Spleen (tissue), 11 donors: ENCODE data around the gene SUSD6. TPM values are rescaled to one million over a fixed set of nuclear protein-coding genes. Genes with fewer than 3 reads are reported as not detected.

Experiments
- DNase-seq: peaks from one replicate; pipeline ENCODE4 v3.0.0-alpha.2; 2020
- H3K27ac ChIP-seq, 8 donors: fragments of 200-600 bp; sonication (generic) in 7 of 8; 1 replicate in 4 of 8; 2 replicates in 4 of 8; pipeline versions ENCODE4 v1.5.0 to v1.8.0; 2016 to 2021; ENCODE audit warnings: inconsistent platforms in 4 of 8, mild to moderate bottlenecking in 4 of 8, moderate library complexity in 1 of 8
- H3K27me3 ChIP-seq, 7 donors: fragments of 200-600 bp; sonication (generic) in 6 of 7; replicated peaks in 1 of 7; 1 replicate in 4 of 7; 2 replicates in 3 of 7; pipeline versions ENCODE4 v1.5.0 to v1.8.0; 2016 to 2021; ENCODE audit warnings: inconsistent platforms in 3 of 7, mild to moderate bottlenecking in 1 of 7
- H3K36me3 ChIP-seq, 6 donors: fragments of 200-600 bp; sonication (generic) in 5 of 6; 1 replicate in 4 of 6; 2 replicates in 2 of 6; pipeline versions ENCODE4 v1.5.0 to v1.8.0; 2016 to 2021; ENCODE audit warnings: inconsistent platforms in 2 of 6
- H3K4me1 ChIP-seq, 6 donors: fragments of 200-600 bp; sonication (generic) in 5 of 6; 1 replicate in 3 of 6; 2 replicates in 3 of 6; pipeline versions ENCODE4 v1.5.0 to v1.8.0; 2016 to 2021; ENCODE audit warnings: inconsistent platforms in 3 of 6
- H3K4me3 ChIP-seq, 8 donors: fragments of 200-600 bp; sonication (generic) in 7 of 8; 1 replicate in 4 of 8; 2 replicates in 4 of 8; pipeline versions ENCODE4 v1.5.0 to v1.8.0; 2016 to 2021; ENCODE audit warnings: inconsistent platforms in 4 of 8, mild to moderate bottlenecking in 4 of 8, moderate library complexity in 2 of 8
- H3K9me3 ChIP-seq, 8 donors: fragments of 200-600 bp; sonication (generic) in 7 of 8; 1 replicate in 4 of 8; 2 replicates in 4 of 8; pipeline versions ENCODE4 v1.5.0 to v1.8.0; 2016 to 2021; ENCODE audit warnings: inconsistent platforms in 4 of 8
- CTCF ChIP-seq, 11 experiments: fragments of 200-600 bp in 7 of 11; fragments of 450-650 bp in 4 of 11; sonication (generic) in 4 of 11; IDR thresholded peaks in 8 of 11; conservative IDR thresholded peaks in 3 of 11; 1 replicate in 7 of 11; 2 replicates in 4 of 11; pipeline versions ENCODE4 v1.4.0 to v1.8.0; 2016 to 2021; ENCODE audit warnings: antibody characterized with exemption in 11 of 11, inconsistent platforms in 4 of 11, mild to moderate bottlenecking in 1 of 11
- POLR2A ChIP-seq, 3 donors: fragments of 450-650 bp; IDR thresholded peaks; one replicate each; pipeline ENCODE4 v1.5.1; 2017; ENCODE audit warnings: antibody characterized with exemption in 3 of 3, mild to moderate bottlenecking in 1 of 3
- POLR2AphosphoS5 ChIP-seq, 3 donors: sonication (generic); formaldehyde crosslinking; IDR thresholded peaks; one replicate each; pipeline ENCODE4 v1.5.1; 2017; ENCODE audit warnings: antibody characterized with exemption in 3 of 3
- WGBS, 5 donors: extraction: QIAGEN DNeasy Blood & Tissue Kit in 3 of 5; methylation state at CpG; one replicate each; pipeline versions ENCODE4 v1.1.5 to v1.1.7; 2013 to 2018; 5-methylcytosine and 5-hydroxymethylcytosine counted together
- intact Hi-C: fragments of 100-400 bp; cut with DNase I; formaldehyde crosslinking; loops from one replicate; pipeline ENCODE4 v1.15.0; 2023; ENCODE audit warnings: low total_unique reads
- polyA plus RNA-seq, 3 donors: library from polyadenylated mRNA; stranded (reverse); fragments of 200-250 nt; gene quantifications; one replicate each; pipeline ENCODE4 v1.2.1, GENCODE V29; 2013
- total RNA-seq, 7 donors: library from RNA; depleted of rRNA in 3 of 7; stranded (reverse); fragments of >200 nt in 3 of 7; fragmentation: NEBNext Ultra II Directional in 4 of 7; extraction: Animal tissue kit (Norgen Biotek cat#: 25700) in 4 of 7; gene quantifications; one replicate each; pipeline versions ENCODE4 v1.1.0 to v1.2.1, GENCODE V29; 2016 to 2021
- donor health status: healthy with polysubstance abuse.
- donor health status: DM: no; HTN: no; CAD: no; lungs with moderate emphysema.
- donor health status: DM: no; HTN: no; CAD: no.
- donor health status: Bipolar disorder and iron deficiency.
- donor health status: healthy.
- donor health status: DM: no; HTN: no; CAD: no.
- donor health status: DM: yes; HTN: yes; CAD: no.

The SUSD6 gene
- total and polyA plus RNA-seq, 10 donors: 10.7 to 120 (median 86.4) TPM

- DNase-seq: no peak
- no peak overlapping the region for H3K4me3 ChIP-seq
- H3K4me1 ChIP-seq: peaks cover 0 to 16% (median 0%) of the 10 kb centered on the region in 6 donors
- no peaks in the 10 kb centered on the region for H3K36me3 ChIP-seq
- H3K9me3 ChIP-seq: no peaks in the 10 kb centered on the region
- intact Hi-C loops: no loop called here
- peaks cover 0 to 22% (median 2%) of the 10 kb centered on the region in 7 donors for H3K27me3 ChIP-seq
- WGBS, 5 donors: 80 to 93% (median 87%) methylated on average over 7 of the region's 7 CpGs
- H3K27ac ChIP-seq: no peak overlapping the region
- no peak for TF ChIP-seq POLR2AphosphoS5 (IDR thresholded peaks at IDR 0.05)
- no peak for TF ChIP-seq POLR2A (IDR thresholded peaks at IDR 0.05)
- TF ChIP-seq CTCF (IDR thresholded peaks at IDR 0.05 in 8 of 11, conservative IDR thresholded peaks at IDR 0.05 in 3 of 11): no peak
Observed at GRCh38 chr14:69581316-69581935, 30.0 kb upstream of the SUSD6 start.

- intact Hi-C loops: no loop called here
Observed at GRCh38 chr14:69582212-69582611, 29.2 kb upstream of the SUSD6 start.

GRCh38 chr14:69582829-69583228 is 28.6 kb upstream of the SUSD6 start:
- 85 to 92% (median 89%) methylated on average over 4 of the region's 4 CpGs for WGBS, 5 donors
- no peaks in the 10 kb centered on the region for H3K36me3 ChIP-seq
- no peaks in the 10 kb centered on the region for H3K9me3 ChIP-seq
- no peak overlapping the region for H3K4me3 ChIP-seq
- DNase-seq: no peak
- H3K27ac ChIP-seq: no peak overlapping the region
- peaks cover 0 to 20% (median 0%) of the 10 kb centered on the region in 6 donors for H3K4me1 ChIP-seq
- peaks cover 0 to 9% (median 0%) of the 10 kb centered on the region in 7 donors for H3K27me3 ChIP-seq
- intact Hi-C loops: no loop called here
- no peak for TF ChIP-seq POLR2A (IDR thresholded peaks at IDR 0.05)

More at GRCh38 chr14:69582212-69582611, 29.2 kb upstream of the SUSD6 start:
- no peak overlapping the region for H3K27ac ChIP-seq
- H3K4me1 ChIP-seq: peaks cover 0 to 20% (median 0%) of the 10 kb centered on the region in 6 donors
- H3K4me3 ChIP-seq: no peak overlapping the region
- 87 to 100% (median 94%) methylated on average over 1 of the region's 1 CpG for WGBS, 5 donors
- H3K27me3 ChIP-seq: peaks cover 0 to 14% (median 0%) of the 10 kb centered on the region in 7 donors
- no peaks in the 10 kb centered on the region for H3K9me3 ChIP-seq
- no peak for DNase-seq
- H3K36me3 ChIP-seq: no peaks in the 10 kb centered on the region
- TF ChIP-seq POLR2A (IDR thresholded peaks at IDR 0.05) (no peak), CTCF (IDR thresholded peaks at IDR 0.05 in 8 of 11, conservative IDR thresholded peaks at IDR 0.05 in 3 of 11) (no peak), POLR2AphosphoS5 (IDR thresholded peaks at IDR 0.05) (no peak)

- WGBS, 5 donors: 75 to 100% (median 95%) methylated on average over 1 of the region's 1 CpG
- Histone ChIP-seq H3K4me1 (peaks cover 0 to 20% (median 0%) of the 10 kb centered on the region in 6 donors), H3K4me3 (no peak overlapping the region), H3K27me3 (no peaks in the 10 kb centered on the region), H3K36me3 (no peaks in the 10 kb centered on the region), H3K27ac (no peak overlapping the region), H3K9me3 (no peaks in the 10 kb centered on the region)
- intact Hi-C loops: no loop called here
- TF ChIP-seq POLR2A (IDR thresholded peaks at IDR 0.05) (no peak), POLR2AphosphoS5 (IDR thresholded peaks at IDR 0.05) (no peak), CTCF (IDR thresholded peaks at IDR 0.05 in 8 of 11, conservative IDR thresholded peaks at IDR 0.05 in 3 of 11) (no peak)
- DNase-seq: no peak
Observed at GRCh38 chr14:69584389-69584788, 27.0 kb upstream of the SUSD6 start.
